ENCODE data around the gene SLC7A10. TPM values are rescaled to one million over a fixed set of nuclear protein-coding genes. Genes with fewer than 3 reads are reported as not detected.

Gene SLC7A10
- total RNA-seq (2022; extraction: Qiagen RNA extraction; ENCODE audit: low read depth), result 0.08 to 0.17 TPM (median 0.10 TPM) in 3 of 5 replicates, not detected in the others

GRCh38 chr19:33225458-33225926 lies at the start of gene SLC7A10:
TSS of gene SLC7A10 (minus strand) at chr19:33225850. CDS start at chr19:33225703, 147 bp downstream.

DNA sequence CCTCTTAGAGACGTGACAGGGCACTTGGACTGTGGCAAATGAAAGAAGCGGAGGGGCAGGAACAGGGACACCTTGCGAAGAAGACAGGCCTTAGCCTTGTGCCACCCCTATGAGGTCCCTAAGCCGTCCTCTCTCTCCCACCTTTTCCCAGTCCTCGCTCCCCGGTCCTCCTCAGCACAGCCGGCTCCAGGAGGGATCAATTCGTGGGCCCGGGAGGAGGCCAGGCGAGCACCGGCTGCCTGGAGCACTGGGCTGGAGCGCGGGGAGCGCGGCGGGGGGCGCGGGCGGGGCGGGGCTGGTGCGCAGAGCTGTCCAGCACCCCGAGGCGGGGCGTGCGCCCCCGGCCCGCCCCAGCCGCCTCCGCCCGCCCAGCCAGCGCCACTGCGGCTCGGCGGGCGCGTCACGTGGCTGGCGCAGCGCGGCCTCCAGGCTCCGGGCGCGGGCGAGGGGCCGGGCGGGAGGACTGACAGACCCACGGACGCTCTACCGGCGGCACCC lies 31.7 kb downstream of the SLC7A10 start, which contains the start of gene LRP3:
Gene LRP3 (plus strand): TSS at position 466 of the 498 bp plus-strand sequence. CDS start 456 bp downstream, outside the sequence.

Other genes starting within 250 kb of the SLC7A10 start
- gene RHPN2, start 161.0 kb downstream of the SLC7A10 start, total RNA-seq (2022; extraction: Qiagen RNA extraction; ENCODE audit: low read depth), result 50.9 to 71.5 TPM (median 56.4 TPM) in 5 replicates
- gene GPATCH1, start 144.7 kb downstream of the SLC7A10 start, total RNA-seq (2022; extraction: Qiagen RNA extraction; ENCODE audit: low read depth), result 13.2 to 15.5 TPM (median 14.9 TPM) in 5 replicates
- not detected in 5 replicates for gene WDR88, start 93.7 kb downstream of the SLC7A10 start, total RNA-seq (2022; extraction: Qiagen RNA extraction; ENCODE audit: low read depth)
- 30.8 to 58.6 TPM (median 51.9 TPM) in 5 replicates for gene LRP3, start 31.5 kb downstream of the SLC7A10 start, total RNA-seq (2022; extraction: Qiagen RNA extraction; ENCODE audit: low read depth)
- gene CEBPA, start 76.7 kb upstream of the SLC7A10 start, total RNA-seq (2022; extraction: Qiagen RNA extraction; ENCODE audit: low read depth), result 4.8 to 8.9 TPM (median 7.5 TPM) in 5 replicates
- 35.9 to 39.0 TPM (median 36.4 TPM) in 5 replicates for gene CEBPG, start 147.9 kb upstream of the SLC7A10 start, total RNA-seq (2022; extraction: Qiagen RNA extraction; ENCODE audit: low read depth)